ENCODE data around the gene DYNC1I2.

DNA sequence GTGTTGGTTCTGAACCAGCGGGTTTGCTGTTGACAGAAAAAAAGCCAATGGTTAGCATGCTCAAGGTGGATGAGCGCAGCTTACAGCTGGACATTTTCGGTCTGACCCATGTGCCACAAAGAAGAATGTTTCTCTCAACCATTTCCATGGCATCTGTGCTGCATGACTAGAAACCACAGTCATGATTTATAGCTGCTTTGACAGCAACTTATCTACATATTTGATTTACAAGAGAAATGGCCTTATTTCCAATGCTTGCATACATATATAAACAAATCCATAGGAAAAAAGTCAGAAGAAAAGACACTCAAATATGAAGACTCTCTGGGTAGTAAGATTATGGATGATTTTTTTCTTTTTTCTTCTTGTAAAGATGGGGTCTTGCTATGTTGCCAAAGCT is 98.2 kb downstream of the DYNC1I2 start:
- TF ChIP-seq, protein P1, sequence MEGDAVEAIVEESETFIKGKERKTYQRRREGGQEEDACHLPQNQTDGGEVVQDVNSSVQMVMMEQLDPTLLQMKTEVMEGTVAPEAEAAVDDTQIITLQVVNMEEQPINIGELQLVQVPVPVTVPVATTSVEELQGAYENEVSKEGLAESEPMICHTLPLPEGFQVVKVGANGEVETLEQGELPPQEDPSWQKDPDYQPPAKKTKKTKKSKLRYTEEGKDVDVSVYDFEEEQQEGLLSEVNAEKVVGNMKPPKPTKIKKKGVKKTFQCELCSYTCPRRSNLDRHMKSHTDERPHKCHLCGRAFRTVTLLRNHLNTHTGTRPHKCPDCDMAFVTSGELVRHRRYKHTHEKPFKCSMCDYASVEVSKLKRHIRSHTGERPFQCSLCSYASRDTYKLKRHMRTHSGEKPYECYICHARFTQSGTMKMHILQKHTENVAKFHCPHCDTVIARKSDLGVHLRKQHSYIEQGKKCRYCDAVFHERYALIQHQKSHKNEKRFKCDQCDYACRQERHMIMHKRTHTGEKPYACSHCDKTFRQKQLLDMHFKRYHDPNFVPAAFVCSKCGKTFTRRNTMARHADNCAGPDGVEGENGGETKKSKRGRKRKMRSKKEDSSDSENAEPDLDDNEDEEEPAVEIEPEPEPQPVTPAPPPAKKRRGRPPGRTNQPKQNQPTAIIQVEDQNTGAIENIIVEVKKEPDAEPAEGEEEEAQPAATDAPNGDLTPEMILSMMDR (tag by site-specific recombination; IDR thresholded peaks at IDR 0.05): no peak
- TF ChIP-seq, protein P2, sequence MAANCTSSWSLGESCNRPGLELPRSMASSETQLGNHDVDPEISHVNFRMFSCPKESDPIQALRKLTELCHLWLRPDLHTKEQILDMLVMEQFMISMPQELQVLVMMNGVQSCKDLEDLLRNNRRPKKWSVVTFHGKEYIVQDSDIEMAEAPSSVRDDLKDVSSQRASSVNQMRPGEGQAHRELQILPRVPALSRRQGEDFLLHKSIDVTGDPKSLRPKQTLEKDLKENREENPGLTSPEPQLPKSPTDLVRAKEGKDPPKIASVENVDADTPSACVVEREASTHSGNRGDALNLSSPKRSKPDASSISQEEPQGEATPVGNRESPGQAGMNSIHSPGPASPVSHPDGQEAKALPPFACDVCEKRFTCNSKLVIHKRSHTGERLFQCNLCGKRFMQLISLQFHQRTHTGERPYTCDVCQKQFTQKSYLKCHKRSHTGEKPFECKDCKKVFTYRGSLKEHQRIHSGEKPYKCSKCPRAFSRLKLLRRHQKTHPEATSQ (tag by site-specific recombination; IDR thresholded peaks at IDR 0.05): no peak
- TF ChIP-seq, protein P3, sequence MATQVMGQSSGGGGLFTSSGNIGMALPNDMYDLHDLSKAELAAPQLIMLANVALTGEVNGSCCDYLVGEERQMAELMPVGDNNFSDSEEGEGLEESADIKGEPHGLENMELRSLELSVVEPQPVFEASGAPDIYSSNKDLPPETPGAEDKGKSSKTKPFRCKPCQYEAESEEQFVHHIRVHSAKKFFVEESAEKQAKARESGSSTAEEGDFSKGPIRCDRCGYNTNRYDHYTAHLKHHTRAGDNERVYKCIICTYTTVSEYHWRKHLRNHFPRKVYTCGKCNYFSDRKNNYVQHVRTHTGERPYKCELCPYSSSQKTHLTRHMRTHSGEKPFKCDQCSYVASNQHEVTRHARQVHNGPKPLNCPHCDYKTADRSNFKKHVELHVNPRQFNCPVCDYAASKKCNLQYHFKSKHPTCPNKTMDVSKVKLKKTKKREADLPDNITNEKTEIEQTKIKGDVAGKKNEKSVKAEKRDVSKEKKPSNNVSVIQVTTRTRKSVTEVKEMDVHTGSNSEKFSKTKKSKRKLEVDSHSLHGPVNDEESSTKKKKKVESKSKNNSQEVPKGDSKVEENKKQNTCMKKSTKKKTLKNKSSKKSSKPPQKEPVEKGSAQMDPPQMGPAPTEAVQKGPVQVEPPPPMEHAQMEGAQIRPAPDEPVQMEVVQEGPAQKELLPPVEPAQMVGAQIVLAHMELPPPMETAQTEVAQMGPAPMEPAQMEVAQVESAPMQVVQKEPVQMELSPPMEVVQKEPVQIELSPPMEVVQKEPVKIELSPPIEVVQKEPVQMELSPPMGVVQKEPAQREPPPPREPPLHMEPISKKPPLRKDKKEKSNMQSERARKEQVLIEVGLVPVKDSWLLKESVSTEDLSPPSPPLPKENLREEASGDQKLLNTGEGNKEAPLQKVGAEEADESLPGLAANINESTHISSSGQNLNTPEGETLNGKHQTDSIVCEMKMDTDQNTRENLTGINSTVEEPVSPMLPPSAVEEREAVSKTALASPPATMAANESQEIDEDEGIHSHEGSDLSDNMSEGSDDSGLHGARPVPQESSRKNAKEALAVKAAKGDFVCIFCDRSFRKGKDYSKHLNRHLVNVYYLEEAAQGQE (tag by site-specific recombination; IDR thresholded peaks at IDR 0.05): no peak
- TF ChIP-seq ZNF221 (tag by site-specific recombination; IDR thresholded peaks at IDR 0.05; ENCODE audit: borderline replicate concordance): no peak
- TF ChIP-seq ZNF654 (tag by site-specific recombination; IDR thresholded peaks at IDR 0.05; ENCODE audit: low read depth): no peak
- no peak for TF ChIP-seq ZNF747 (tag by site-specific recombination; IDR thresholded peaks at IDR 0.05)
- no peak for TF ChIP-seq SP2 (tag by site-specific recombination; IDR thresholded peaks at IDR 0.05)
- no peak for TF ChIP-seq MYNN (tag by site-specific recombination; IDR thresholded peaks at IDR 0.05; ENCODE audit: borderline replicate concordance)
- no peak for TF ChIP-seq ZEB2 (tag by site-specific recombination; IDR thresholded peaks at IDR 0.05)
- TF ChIP-seq ZNF324 (tag by site-specific recombination; IDR thresholded peaks at IDR 0.05): no peak
- TF ChIP-seq, protein P4, sequence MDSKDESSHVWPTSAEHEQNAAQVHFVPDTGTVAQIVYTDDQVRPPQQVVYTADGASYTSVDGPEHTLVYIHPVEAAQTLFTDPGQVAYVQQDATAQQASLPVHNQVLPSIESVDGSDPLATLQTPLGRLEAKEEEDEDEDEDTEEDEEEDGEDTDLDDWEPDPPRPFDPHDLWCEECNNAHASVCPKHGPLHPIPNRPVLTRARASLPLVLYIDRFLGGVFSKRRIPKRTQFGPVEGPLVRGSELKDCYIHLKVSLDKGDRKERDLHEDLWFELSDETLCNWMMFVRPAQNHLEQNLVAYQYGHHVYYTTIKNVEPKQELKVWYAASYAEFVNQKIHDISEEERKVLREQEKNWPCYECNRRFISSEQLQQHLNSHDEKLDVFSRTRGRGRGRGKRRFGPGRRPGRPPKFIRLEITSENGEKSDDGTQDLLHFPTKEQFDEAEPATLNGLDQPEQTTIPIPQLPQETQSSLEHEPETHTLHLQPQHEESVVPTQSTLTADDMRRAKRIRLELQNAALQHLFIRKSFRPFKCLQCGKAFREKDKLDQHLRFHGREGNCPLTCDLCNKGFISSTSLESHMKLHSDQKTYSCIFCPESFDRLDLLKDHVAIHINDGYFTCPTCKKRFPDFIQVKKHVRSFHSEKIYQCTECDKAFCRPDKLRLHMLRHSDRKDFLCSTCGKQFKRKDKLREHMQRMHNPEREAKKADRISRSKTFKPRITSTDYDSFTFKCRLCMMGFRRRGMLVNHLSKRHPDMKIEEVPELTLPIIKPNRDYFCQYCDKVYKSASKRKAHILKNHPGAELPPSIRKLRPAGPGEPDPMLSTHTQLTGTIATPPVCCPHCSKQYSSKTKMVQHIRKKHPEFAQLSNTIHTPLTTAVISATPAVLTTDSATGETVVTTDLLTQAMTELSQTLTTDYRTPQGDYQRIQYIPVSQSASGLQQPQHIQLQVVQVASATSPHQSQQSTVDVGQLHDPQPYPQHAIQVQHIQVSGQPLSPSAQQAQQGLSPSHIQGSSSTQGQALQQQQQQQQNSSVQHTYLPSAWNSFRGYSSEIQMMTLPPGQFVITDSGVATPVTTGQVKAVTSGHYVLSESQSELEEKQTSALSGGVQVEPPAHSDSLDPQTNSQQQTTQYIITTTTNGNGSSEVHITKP (tag by site-specific recombination; IDR thresholded peaks at IDR 0.05): no peak

Measured in HEK293 (cell line).